CD4-positive, CD25-positive, alpha-beta regulatory T cell (primary cell): ENCODE data around the gene CEBPG. TPM values are rescaled to one million over a fixed set of nuclear protein-coding genes. Genes with fewer than 3 reads are reported as not detected.

Experiments
- ATAC-seq, 2 donors: fragments of 150-1000 bp; cut with Tn5 transposase; one replicate each; pipeline ENCODE4 v1.10.0; 2021; ENCODE audit warnings: low read depth in 2 of 2, moderate number of reproducible peaks in 2 of 2, moderate library complexity in 1 of 2
- DNase-seq, 3 donors: peaks; one replicate each; pipeline versions ENCODE4 v3.0.0 to v3.0.0-alpha.2; 2012 to 2022; ENCODE audit warnings: mixed read lengths in 1 of 3
- H3K27ac ChIP-seq: one replicate; pipeline ENCODE4 v1.7.0; 2013; ENCODE audit warnings: mild to moderate bottlenecking, low read length; ENCODE audit not compliant: insufficient read depth, poor library complexity, severe bottlenecking
- H3K27me3 ChIP-seq: one replicate; pipeline ENCODE4 v1.7.0; 2013; ENCODE audit warnings: low read length; ENCODE audit not compliant: control insufficient read depth, insufficient read depth
- H3K36me3 ChIP-seq: one replicate; pipeline ENCODE4 v1.7.0; 2013; ENCODE audit warnings: mild to moderate bottlenecking, low read length, moderate library complexity; ENCODE audit not compliant: control insufficient read depth, insufficient read depth
- H3K4me1 ChIP-seq: 2 replicates; pipeline ENCODE4 v1.7.0; 2013; ENCODE audit warnings: mild to moderate bottlenecking, low read length; ENCODE audit not compliant: insufficient read depth, control insufficient read depth, poor library complexity, severe bottlenecking
- H3K4me3 ChIP-seq: one replicate; pipeline ENCODE4 v1.7.0; 2013; ENCODE audit warnings: low read depth, mild to moderate bottlenecking, low read length, moderate library complexity
- H3K9me3 ChIP-seq, 2 experiments: 1 replicate in 1 of 2; 2 replicates in 1 of 2; pipeline ENCODE4 v1.7.0; 2013; ENCODE audit warnings: low read length in 2 of 2, mild to moderate bottlenecking in 1 of 2, moderate library complexity in 1 of 2; ENCODE audit not compliant: control insufficient read depth in 2 of 2
- H3K27ac Mint-ChIP-seq, 3 donors: one replicate each; pipeline ENCODE4 v1.8.0; 2020 to 2022; ENCODE audit warnings: mild to moderate bottlenecking in 3 of 3, mixed read lengths in 3 of 3, moderate library complexity in 2 of 3
- H3K27me3 Mint-ChIP-seq: one replicate; pipeline ENCODE4 v1.8.0; 2022; ENCODE audit warnings: mild to moderate bottlenecking, mixed read lengths
- H3K36me3 Mint-ChIP-seq: one replicate; pipeline ENCODE4 v1.8.0; 2020; ENCODE audit warnings: mixed read lengths
- H3K4me1 Mint-ChIP-seq, 4 donors: one replicate each; pipeline ENCODE4 v1.8.0; 2020 to 2022; ENCODE audit warnings: mixed read lengths in 4 of 4, mild to moderate bottlenecking in 1 of 4
- H3K4me3 Mint-ChIP-seq, 4 donors: one replicate each; pipeline ENCODE4 v1.8.0; 2020 to 2022; ENCODE audit warnings: mild to moderate bottlenecking in 4 of 4, mixed read lengths in 4 of 4, moderate library complexity in 3 of 4
- H3K9me3 Mint-ChIP-seq, 7 donors: one replicate each; pipeline ENCODE4 v1.8.0; 2020 to 2022; ENCODE audit warnings: mixed read lengths in 7 of 7, mild to moderate bottlenecking in 3 of 7, moderate library complexity in 2 of 7
- polyA plus RNA-seq, 4 donors: library from polyadenylated mRNA; unstranded; fragments of 300-500 nt; fragmentation: Illumina TruSeq; gene quantifications; one replicate each; pipeline ENCODE4 v1.2.3, GENCODE V29; 2021
- total RNA-seq: library from RNA; stranded (reverse); gene quantifications from one replicate; pipeline ENCODE4 v1.2.3, GENCODE V29; 2022

CEBPG gene
- total and polyA plus RNA-seq, 5 donors from 2014 or later = 10.5 to 19.9 (median 14.1) TPM

DNA sequence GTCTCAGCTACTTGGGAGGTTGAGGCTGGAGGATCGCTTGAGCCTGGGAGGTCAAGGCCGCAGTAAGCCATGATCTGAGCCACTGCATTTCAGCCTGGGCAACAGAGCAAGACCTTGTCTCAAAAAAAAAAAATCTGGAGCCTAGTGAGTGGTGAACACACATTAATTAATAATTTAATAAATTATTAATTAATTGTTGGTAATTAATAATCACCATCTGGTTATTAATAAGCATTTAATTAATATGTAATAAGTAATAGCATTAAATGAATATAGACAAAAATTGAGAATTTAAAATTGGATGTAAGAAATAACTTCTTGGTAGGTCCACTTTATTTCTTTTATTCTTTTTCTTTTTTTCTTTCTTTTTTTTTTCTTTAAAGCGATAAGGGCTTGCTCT is 39.2 kb upstream of the CEBPG start:
- Histone ChIP-seq H3K9me3 (no peaks in the 10 kb centered on the region), H3K4me1 (no peaks in the 10 kb centered on the region), H3K27me3 (peaks cover 7% of the 10 kb centered on the region), H3K4me3 (no peak overlapping the region), H3K27ac (no peak overlapping the region), H3K36me3 (no peaks in the 10 kb centered on the region)
- no peaks in the 10 kb centered on the region for H3K4me1 Mint-ChIP-seq
- no peak overlapping the region for H3K4me3 Mint-ChIP-seq
- peaks cover 33% of the 10 kb centered on the region for H3K27me3 Mint-ChIP-seq
- DNase-seq = no peak
- H3K9me3 Mint-ChIP-seq = peaks cover 0 to 2% (median 0%) of the 10 kb centered on the region in 7 donors
- no peak for ATAC-seq
- no peak overlapping the region for H3K27ac Mint-ChIP-seq
- peaks cover 3% of the 10 kb centered on the region for H3K36me3 Mint-ChIP-seq

DNA sequence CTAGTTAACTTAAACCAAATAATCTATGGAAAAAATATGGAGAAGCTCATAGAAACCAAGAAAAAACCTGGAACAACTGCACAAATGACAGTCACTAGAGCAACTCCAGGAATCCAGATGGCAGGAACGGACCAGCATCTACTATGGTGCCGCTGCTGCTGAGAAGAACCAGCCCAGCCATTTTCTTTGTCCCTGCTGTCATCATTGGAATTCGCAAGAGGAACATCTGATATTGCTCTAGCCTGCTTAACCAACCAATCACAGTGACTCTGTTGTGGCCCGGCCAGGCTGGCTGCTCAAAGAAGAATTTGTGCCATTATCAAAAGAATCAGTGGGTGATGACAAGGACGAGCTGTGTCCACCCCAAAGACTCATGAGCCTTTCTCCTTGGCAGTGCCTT is 38.1 kb upstream of the CEBPG start:
- Mint-ChIP-seq H3K4me3 (no peak overlapping the region), H3K27me3 (peaks cover 42% of the 10 kb centered on the region), H3K27ac (no peak overlapping the region), H3K9me3 (peaks cover 0 to 2% (median 0%) of the 10 kb centered on the region in 7 donors), H3K4me1 (no peaks in the 10 kb centered on the region), H3K36me3 (peaks cover 3% of the 10 kb centered on the region)
- Histone ChIP-seq H3K4me3 (no peak overlapping the region), H3K27me3 (peaks cover 4% of the 10 kb centered on the region), H3K36me3 (no peaks in the 10 kb centered on the region), H3K27ac (no peak overlapping the region), H3K4me1 (no peaks in the 10 kb centered on the region), H3K9me3 (no peaks in the 10 kb centered on the region)
- DNase-seq = no peak
- no peak for ATAC-seq

DNA sequence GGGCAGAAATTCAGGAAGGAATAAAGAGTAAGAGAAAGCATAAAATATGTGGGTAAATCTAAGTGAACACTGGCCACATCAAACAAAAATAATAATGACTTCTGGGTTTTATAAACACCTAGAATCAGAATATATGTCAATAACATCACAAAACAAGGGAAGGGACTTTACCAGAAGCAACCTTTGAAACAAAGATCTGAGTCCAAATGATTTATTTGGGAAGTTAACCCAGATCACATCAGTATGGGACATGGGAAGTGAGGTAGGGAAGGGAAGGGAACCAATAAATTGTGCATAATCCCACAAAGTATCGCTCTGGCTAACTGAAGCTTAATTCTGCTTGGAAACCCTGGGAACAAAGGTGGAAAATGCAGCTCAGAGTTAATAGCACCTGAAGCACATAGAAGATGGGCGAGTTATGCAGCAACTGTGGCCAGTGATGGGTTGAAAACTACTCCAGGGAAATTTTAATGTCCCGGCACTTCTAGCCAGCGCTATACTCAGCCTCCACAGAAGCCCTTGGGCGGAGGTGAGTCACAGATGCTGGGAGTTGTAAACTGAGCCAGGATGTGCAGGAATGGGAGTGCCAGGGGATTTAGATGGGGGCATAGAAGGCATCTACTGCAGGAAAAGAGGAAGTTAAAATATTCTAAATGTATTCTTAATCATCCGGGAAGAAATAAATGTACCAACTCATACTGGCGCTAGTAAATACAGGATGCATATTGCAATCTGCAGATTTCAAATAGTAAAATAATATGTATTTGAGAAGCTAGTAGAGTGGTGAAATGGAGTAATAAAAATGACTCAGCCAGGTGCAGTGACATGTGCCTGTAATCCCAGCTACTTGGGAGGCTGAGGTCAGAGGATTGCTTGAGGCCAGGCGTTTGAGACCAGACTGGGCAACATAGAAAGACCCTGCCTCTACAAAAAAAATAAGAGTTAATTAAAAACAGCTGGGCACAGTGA is 34.2 kb upstream of the CEBPG start:
- DNase-seq (no peak), ATAC-seq (no peak)
- Mint-ChIP-seq H3K4me1 (no peaks in the 10 kb centered on the region), H3K36me3 (peaks cover 3% of the 10 kb centered on the region), H3K9me3 (peaks cover 0 to 2% (median 0%) of the 10 kb centered on the region in 7 donors), H3K4me3 (no peak overlapping the region), H3K27me3 (peaks cover 53% of the 10 kb centered on the region), H3K27ac (no peak overlapping the region)
- Histone ChIP-seq H3K27ac (no peak overlapping the region), H3K4me3 (no peak overlapping the region), H3K27me3 (peaks cover 17% of the 10 kb centered on the region), H3K4me1 (no peaks in the 10 kb centered on the region), H3K36me3 (no peaks in the 10 kb centered on the region), H3K9me3 (no peaks in the 10 kb centered on the region)

- DNase-seq = no peak
- no peak overlapping the region for H3K4me3 Mint-ChIP-seq
Measured at GRCh38 chr19:33340991-33341390, 32.5 kb upstream of the CEBPG start.

DNA sequence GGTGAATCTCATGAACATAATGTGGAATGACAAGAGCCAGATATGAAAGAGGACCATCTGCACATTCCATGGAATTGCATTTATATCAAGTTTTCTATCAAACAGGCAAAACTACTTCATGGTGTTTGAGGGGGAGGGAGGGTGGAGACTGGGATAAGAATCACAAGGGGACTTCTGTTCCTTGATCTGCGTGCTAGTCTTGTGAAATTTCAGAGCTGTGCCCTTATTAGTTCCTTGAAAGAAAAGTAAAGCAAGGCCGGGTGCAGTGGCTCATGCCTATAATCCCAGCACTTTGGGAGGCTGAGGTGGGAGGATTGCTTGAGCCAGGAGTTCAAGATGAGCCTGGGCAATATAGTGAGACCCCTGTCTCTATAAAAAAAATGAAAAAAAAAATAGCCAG is 30.2 kb upstream of the CEBPG start:
- Mint-ChIP-seq H3K27me3 (peaks cover 69% of the 10 kb centered on the region), H3K4me3 (no peak overlapping the region), H3K27ac (no peak overlapping the region), H3K9me3 (peaks cover 0 to 4% (median 0%) of the 10 kb centered on the region in 7 donors), H3K4me1 (no peaks in the 10 kb centered on the region), H3K36me3 (no peaks in the 10 kb centered on the region)
- Histone ChIP-seq H3K27me3 (peaks cover 23% of the 10 kb centered on the region), H3K4me1 (no peaks in the 10 kb centered on the region), H3K4me3 (no peak overlapping the region), H3K36me3 (no peaks in the 10 kb centered on the region), H3K9me3 (no peaks in the 10 kb centered on the region), H3K27ac (no peak overlapping the region)
- ATAC-seq (no peak), DNase-seq (no peak)

More at GRCh38 chr19:33340991-33341390, 32.5 kb upstream of the CEBPG start:
- H3K36me3 Mint-ChIP-seq = peaks cover 3% of the 10 kb centered on the region
- H3K27me3 Mint-ChIP-seq = peaks cover 63% of the 10 kb centered on the region
- no peaks in the 10 kb centered on the region for H3K9me3 ChIP-seq
- H3K9me3 Mint-ChIP-seq = peaks cover 0 to 4% (median 0%) of the 10 kb centered on the region in 7 donors
- no peak for ATAC-seq
- H3K4me3 ChIP-seq = no peak overlapping the region
- peaks cover 22% of the 10 kb centered on the region for H3K27me3 ChIP-seq
- H3K4me1 ChIP-seq = no peaks in the 10 kb centered on the region
- no peaks in the 10 kb centered on the region for H3K36me3 ChIP-seq
- H3K27ac Mint-ChIP-seq = no peak overlapping the region
- H3K27ac ChIP-seq = no peak overlapping the region
- H3K4me1 Mint-ChIP-seq = no peaks in the 10 kb centered on the region

GRCh38 chr19:33343859-33344572 is 29.5 kb upstream of the CEBPG start:
- Histone ChIP-seq H3K9me3 (no peaks in the 10 kb centered on the region), H3K27me3 (peaks cover 23% of the 10 kb centered on the region), H3K4me1 (no peaks in the 10 kb centered on the region), H3K27ac (no peak overlapping the region), H3K36me3 (no peaks in the 10 kb centered on the region), H3K4me3 (no peak overlapping the region)
- Mint-ChIP-seq H3K27me3 (peaks cover 67% of the 10 kb centered on the region), H3K4me3 (no peak overlapping the region), H3K4me1 (no peaks in the 10 kb centered on the region), H3K27ac (no peak overlapping the region), H3K36me3 (no peaks in the 10 kb centered on the region), H3K9me3 (peaks cover 0 to 4% (median 0%) of the 10 kb centered on the region in 7 donors)
- ATAC-seq (no peak), DNase-seq (no peak)

- Histone ChIP-seq H3K27me3 (peaks cover 24% of the 10 kb centered on the region), H3K9me3 (no peaks in the 10 kb centered on the region), H3K4me3 (no peak overlapping the region), H3K36me3 (no peaks in the 10 kb centered on the region), H3K4me1 (no peaks in the 10 kb centered on the region), H3K27ac (no peak overlapping the region)
- H3K36me3 Mint-ChIP-seq = no peaks in the 10 kb centered on the region
- H3K9me3 Mint-ChIP-seq = peaks cover 0 to 4% (median 0%) of the 10 kb centered on the region in 7 donors
- DNase-seq (no peak), ATAC-seq (no peak)
- no peak overlapping the region for H3K27ac Mint-ChIP-seq
- H3K4me3 Mint-ChIP-seq = no peak overlapping the region
- H3K27me3 Mint-ChIP-seq = peaks cover 62% of the 10 kb centered on the region
- no peaks in the 10 kb centered on the region for H3K4me1 Mint-ChIP-seq
Measured at GRCh38 chr19:33344573-33344925, 29.0 kb upstream of the CEBPG start.
